Measurements from ENCODE around the gene MEIOSIN.

Gene MEIOSIN

GRCh38 chr19:45804140-45804958, 71.1 kb downstream of the MEIOSIN start:
- no peaks in the 10 kb centered on the region for H3K36me3 Mint-ChIP-seq (ENCODE audit: low read depth)
- no peak for TF ChIP-seq CTCF (IDR thresholded peaks at IDR 0.05)
- no peak for DNase-seq
- peaks cover 4% of the 10 kb centered on the region for H3K27me3 Mint-ChIP-seq (ENCODE audit: low read depth, poor library complexity)
- H3K9me3 Mint-ChIP-seq: no peaks in the 10 kb centered on the region
- H3K27ac Mint-ChIP-seq: no peak overlapping the region
- peaks cover 42% of the 10 kb centered on the region for H3K4me1 Mint-ChIP-seq
- H3K4me3 Mint-ChIP-seq: no peak overlapping the region

GRCh38 chr19:45804959-45805230, 71.7 kb downstream of the MEIOSIN start:
- Mint-ChIP-seq H3K36me3 (ENCODE audit: low read depth) (no peaks in the 10 kb centered on the region), H3K4me3 (no peak overlapping the region), H3K4me1 (peaks cover 41% of the 10 kb centered on the region), H3K9me3 (no peaks in the 10 kb centered on the region), H3K27ac (no peak overlapping the region), H3K27me3 (ENCODE audit: low read depth, poor library complexity) (peaks cover 7% of the 10 kb centered on the region)
- no peak for TF ChIP-seq CTCF (IDR thresholded peaks at IDR 0.05)
- no peak for DNase-seq

- no peak overlapping the region for H3K27ac Mint-ChIP-seq
- H3K4me3 Mint-ChIP-seq: no peak overlapping the region
These were observed 72.5 kb downstream of the MEIOSIN start for GRCh38 chr19:45805719-45806118.

GRCh38 chr19:45809643-45810159, 76.5 kb downstream of the MEIOSIN start:
- DNase-seq: no peak
- H3K27me3 Mint-ChIP-seq (ENCODE audit: low read depth, poor library complexity): peaks cover 12% of the 10 kb centered on the region
- H3K4me3 Mint-ChIP-seq: no peak overlapping the region
- TF ChIP-seq CTCF (IDR thresholded peaks at IDR 0.05): no peak
- peak overlapping the region; percentile 8 for H3K27ac Mint-ChIP-seq
- H3K9me3 Mint-ChIP-seq: no peaks in the 10 kb centered on the region
- no peaks in the 10 kb centered on the region for H3K36me3 Mint-ChIP-seq (ENCODE audit: low read depth)
- peaks cover 18% of the 10 kb centered on the region for H3K4me1 Mint-ChIP-seq

More at GRCh38 chr19:45805719-45806118, 72.5 kb downstream of the MEIOSIN start:
- no peaks in the 10 kb centered on the region for H3K36me3 Mint-ChIP-seq (ENCODE audit: low read depth)
- no peak for TF ChIP-seq CTCF (IDR thresholded peaks at IDR 0.05)
- no peaks in the 10 kb centered on the region for H3K9me3 Mint-ChIP-seq
- peaks cover 37% of the 10 kb centered on the region for H3K4me1 Mint-ChIP-seq
- DNase-seq: no peak
- H3K27me3 Mint-ChIP-seq (ENCODE audit: low read depth, poor library complexity): peaks cover 7% of the 10 kb centered on the region

GRCh38 chr19:45812297-45812696, 79.1 kb downstream of the MEIOSIN start:
- Mint-ChIP-seq H3K4me1 (peaks cover 23% of the 10 kb centered on the region), H3K9me3 (no peaks in the 10 kb centered on the region), H3K27ac (no peak overlapping the region), H3K36me3 (ENCODE audit: low read depth) (no peaks in the 10 kb centered on the region), H3K27me3 (ENCODE audit: low read depth, poor library complexity) (peaks cover 9% of the 10 kb centered on the region), H3K4me3 (peak overlapping the region; percentile 37)
- no peak for DNase-seq
- TF ChIP-seq CTCF (IDR thresholded peaks at IDR 0.05): no peak

Measured in nephron progenitor cell (in vitro differentiated cells).